Pancreas (tissue), 10 donors: ENCODE measurements around the gene GNAS. TPM values are rescaled to one million over a fixed set of nuclear protein-coding genes. Genes with fewer than 3 reads are reported as not detected.
A peak's percentile ranks its signal among the peaks of the same experiment; 100 is the strongest.

Experiments
- ATAC-seq, 4 donors: fragments of 200-7000 bp; cut with Tn5 transposase; one replicate each; pipeline versions ENCODE4 v1.8.0 to v1.9.1; 2020; ENCODE audit warnings: mild to moderate bottlenecking in 4 of 4, moderate library complexity in 4 of 4
- DNase-seq, 6 donors: peaks; one replicate each; pipeline ENCODE4 v3.0.0-alpha.2; 2020
- FAIRE-seq: peaks from 2 replicates; lab custom pipeline; 2012; peaks lifted over from hg19 to GRCh38; lab: Jason Lieb, UNC
- H3K27ac ChIP-seq, 4 donors: fragments of 200-600 bp; sonication (generic); 1 replicate in 3 of 4; 2 replicates in 1 of 4; pipeline versions ENCODE4 v1.5.0 to v1.8.0; 2020
- H3K27me3 ChIP-seq, 4 donors: fragments of 200-600 bp; one replicate each; pipeline ENCODE4 v1.8.0; 2021
- H3K36me3 ChIP-seq, 3 donors: fragments of 200-600 bp; sonication (generic) in 1 of 3; one replicate each; pipeline versions ENCODE4 v1.5.0 to v1.8.0; 2020 to 2021
- H3K4me1 ChIP-seq, 3 donors: fragments of 200-600 bp; one replicate each; pipeline ENCODE4 v1.8.0; 2021
- H3K4me3 ChIP-seq, 4 donors: fragments of 200-600 bp; sonication (generic) in 2 of 4; one replicate each; pipeline versions ENCODE4 v1.5.0 to v1.8.0; 2020 to 2021
- H3K9me3 ChIP-seq, 4 donors: fragments of 200-600 bp; one replicate each; pipeline ENCODE4 v1.8.0; 2021
- CTCF ChIP-seq, 4 donors: fragments of 200-600 bp; sonication (generic) in 3 of 4; IDR thresholded peaks; one replicate each; pipeline versions ENCODE4 v1.5.0 to v1.8.0; 2021; ENCODE audit warnings: antibody characterized with exemption in 4 of 4
- WGBS, 2 donors: extraction: QIAGEN DNeasy Blood & Tissue Kit; methylation state at CpG; one replicate each; pipeline ENCODE4 v1.1.7; 2013; 5-methylcytosine and 5-hydroxymethylcytosine counted together
- intact Hi-C, 3 donors: fragments of 100-400 bp; cut with DNase I; formaldehyde crosslinking; loops; one replicate each; pipeline versions ENCODE4 v1.11.1 to v1.14.2; 2022
- polyA plus RNA-seq, 2 donors: library from polyadenylated mRNA; stranded (reverse); fragments of 200-250 nt; gene quantifications; one replicate each; pipeline ENCODE4 v1.2.3, GENCODE V29; 2013
- total RNA-seq, 6 donors: library from RNA; stranded (reverse); fragmentation: NEBNext Ultra II Directional in 4 of 6; extraction: Animal tissue kit (Norgen Biotek cat#: 25700) in 4 of 6; gene quantifications; one replicate each; pipeline versions ENCODE4 v1.2.1 to v1.2.4, GENCODE V29; 2021 to 2023
- donor health status: healthy with polysubstance abuse.
- donor health status: DM: no; HTN: no; CAD: no; lungs with moderate emphysema.
- donor health status: DM: no; HTN: no; CAD: no.
- donor health status: control.
- donor health status: control.
- donor health status: Bipolar disorder and iron deficiency.
- donor health status: DM: yes; HTN: yes; CAD: no.
- donor health status: DM: no; HTN: no; CAD: no.
- donor health status: DM: no; HTN: no; CAD: no.
- donor health status: DM: yes; HTN: yes; CAD: no.

Gene GNAS
- total and polyA plus RNA-seq, 8 donors = 349 to 2,220 (median 627) TPM

DNA sequence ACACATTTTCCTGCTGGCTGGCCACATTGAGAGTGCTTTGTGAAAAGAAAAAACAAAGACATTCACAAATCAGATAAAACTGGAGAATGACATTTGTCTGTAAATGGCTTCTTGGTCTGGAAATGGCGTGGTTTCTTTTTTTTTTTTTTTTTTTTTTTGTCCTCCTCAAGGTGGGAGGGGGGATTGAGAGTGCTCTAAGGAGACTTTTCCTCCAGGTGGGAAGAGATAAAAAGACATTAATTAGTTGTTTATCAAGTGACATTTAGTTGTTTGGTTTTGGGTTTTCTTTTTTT lies 40.4 kb downstream of the GNAS start:
- no peak for DNase-seq
- no peak for FAIRE-seq
- no peak for TF ChIP-seq CTCF (IDR thresholded peaks at IDR 0.05)
- H3K4me3 ChIP-seq = peak overlapping the region in 3 of 4 donors; percentile 55 to 68 (median 57)
- no peaks in the 10 kb centered on the region for H3K27me3 ChIP-seq
- ATAC-seq = no peak
- intact Hi-C loops = loop anchor here in 1 of 3 donors (10.0 kb wide), 1 partner anchor 82 kb away; no protein-coding TSS in a partner anchor
- H3K9me3 ChIP-seq = no peaks in the 10 kb centered on the region
- peak overlapping the region; percentile 86 to 98 (median 94) for H3K27ac ChIP-seq
- WGBS, 2 donors = 0% methylated on average over 1 of the region's 1 CpG
- H3K4me1 ChIP-seq = peaks cover 25 to 46% (median 44%) of the 10 kb centered on the region in 3 donors
- H3K36me3 ChIP-seq = no peaks in the 10 kb centered on the region

- Histone ChIP-seq H3K9me3 (no peaks in the 10 kb centered on the region), H3K27ac (peak overlapping the region in 2 of 4 donors; percentile 98), H3K4me3 (peak overlapping the region in 3 of 4 donors; percentile 55 to 68 (median 57)), H3K36me3 (no peaks in the 10 kb centered on the region), H3K4me1 (peaks cover 25 to 48% (median 44%) of the 10 kb centered on the region in 3 donors), H3K27me3 (no peaks in the 10 kb centered on the region)
- no peak for TF ChIP-seq CTCF (IDR thresholded peaks at IDR 0.05)
- no peak for DNase-seq
- intact Hi-C loops = loop anchor here in 1 of 3 donors (10.0 kb wide), 1 partner anchor 81 kb away; no protein-coding TSS in a partner anchor
- 29 to 37% methylated on average over 5 of the region's 5 CpGs for WGBS, 2 donors
- FAIRE-seq = no peak
- no peak for ATAC-seq
Measured at GRCh38 chr20:58893355-58894120, 41.0 kb downstream of the GNAS start.

- ATAC-seq = no peak
- H3K9me3 ChIP-seq = no peaks in the 10 kb centered on the region
- no peak for TF ChIP-seq CTCF (IDR thresholded peaks at IDR 0.05)
- DNase-seq = no peak
- H3K4me3 ChIP-seq = peak overlapping the region in 2 of 4 donors; percentile 57 to 68
- intact Hi-C loops = loop anchor here in 1 of 3 donors (10.0 kb wide), 1 partner anchor 80 kb away; no protein-coding TSS in a partner anchor
- WGBS, 2 donors = 32 to 42% methylated on average over 5 of the region's 5 CpGs
- H3K4me1 ChIP-seq = peaks cover 25 to 48% (median 44%) of the 10 kb centered on the region in 3 donors
- no peaks in the 10 kb centered on the region for H3K27me3 ChIP-seq
- H3K27ac ChIP-seq = peak overlapping the region in 2 of 4 donors; percentile 44 to 98
- no peaks in the 10 kb centered on the region for H3K36me3 ChIP-seq
- FAIRE-seq = no peak
Measured at GRCh38 chr20:58894652-58895447, 42.3 kb downstream of the GNAS start.

DNA sequence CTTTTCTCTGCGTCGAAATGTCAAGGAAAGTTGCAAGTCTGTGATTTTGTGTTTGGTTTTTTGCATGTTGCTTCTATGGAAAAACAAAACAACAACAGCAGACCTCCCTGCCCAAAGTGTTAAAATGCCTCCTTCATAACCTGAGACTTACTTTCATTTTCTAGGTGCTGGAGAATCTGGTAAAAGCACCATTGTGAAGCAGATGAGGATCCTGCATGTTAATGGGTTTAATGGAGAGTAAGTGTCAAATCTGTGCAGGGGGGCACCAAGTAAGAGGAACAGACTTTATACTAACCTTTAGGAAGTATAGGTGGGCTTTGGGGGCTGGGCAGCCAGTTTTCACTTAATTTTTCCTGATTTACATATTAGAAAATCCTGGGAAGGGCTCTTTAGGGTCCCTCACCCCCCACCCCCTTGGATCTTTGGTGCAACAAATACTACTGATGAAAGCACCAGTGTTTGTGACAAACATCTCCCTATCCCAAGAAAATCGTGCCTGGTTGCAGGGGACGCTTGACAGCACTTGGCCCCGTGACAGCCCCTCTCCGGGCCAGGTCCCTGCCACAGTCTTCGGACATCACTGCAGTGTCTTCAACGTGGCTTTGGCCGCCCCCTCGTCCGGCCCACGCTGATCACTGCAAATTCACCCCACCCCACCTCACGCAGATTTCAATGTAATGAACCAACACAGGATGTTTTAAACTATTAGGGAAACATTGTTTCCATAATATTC lies 43.1 kb downstream of the GNAS start:
- FAIRE-seq (no peak), ATAC-seq (no peak), DNase-seq (no peak)
- H3K4me3 ChIP-seq = no peak overlapping the region
- no peaks in the 10 kb centered on the region for H3K9me3 ChIP-seq
- peak overlapping the region in 2 of 4 donors; percentile 0 to 44 for H3K27ac ChIP-seq
- TF ChIP-seq CTCF (IDR thresholded peaks at IDR 0.05) = no peak
- no peaks in the 10 kb centered on the region for H3K27me3 ChIP-seq
- H3K36me3 ChIP-seq = no peaks in the 10 kb centered on the region
- intact Hi-C loops = loop anchor here in 1 of 3 donors (10.0 kb wide), 1 partner anchor 79 kb away; no protein-coding TSS in a partner anchor
- peaks cover 25 to 48% (median 44%) of the 10 kb centered on the region in 3 donors for H3K4me1 ChIP-seq
- WGBS, 2 donors = 49% methylated on average over 13 of the region's 13 CpGs
